ENCODE measurements around the gene BMPR2. TPM values are rescaled to one million over a fixed set of nuclear protein-coding genes. Genes with fewer than 3 reads are reported as not detected.

The BMPR2 gene
- polyA plus RNA-seq, 1 experiment, result 30.9 TPM

- ChIA-PET CTCF (no interaction called here), POLR2A (no interaction called here)
- TF ChIP-seq, protein P1, sequence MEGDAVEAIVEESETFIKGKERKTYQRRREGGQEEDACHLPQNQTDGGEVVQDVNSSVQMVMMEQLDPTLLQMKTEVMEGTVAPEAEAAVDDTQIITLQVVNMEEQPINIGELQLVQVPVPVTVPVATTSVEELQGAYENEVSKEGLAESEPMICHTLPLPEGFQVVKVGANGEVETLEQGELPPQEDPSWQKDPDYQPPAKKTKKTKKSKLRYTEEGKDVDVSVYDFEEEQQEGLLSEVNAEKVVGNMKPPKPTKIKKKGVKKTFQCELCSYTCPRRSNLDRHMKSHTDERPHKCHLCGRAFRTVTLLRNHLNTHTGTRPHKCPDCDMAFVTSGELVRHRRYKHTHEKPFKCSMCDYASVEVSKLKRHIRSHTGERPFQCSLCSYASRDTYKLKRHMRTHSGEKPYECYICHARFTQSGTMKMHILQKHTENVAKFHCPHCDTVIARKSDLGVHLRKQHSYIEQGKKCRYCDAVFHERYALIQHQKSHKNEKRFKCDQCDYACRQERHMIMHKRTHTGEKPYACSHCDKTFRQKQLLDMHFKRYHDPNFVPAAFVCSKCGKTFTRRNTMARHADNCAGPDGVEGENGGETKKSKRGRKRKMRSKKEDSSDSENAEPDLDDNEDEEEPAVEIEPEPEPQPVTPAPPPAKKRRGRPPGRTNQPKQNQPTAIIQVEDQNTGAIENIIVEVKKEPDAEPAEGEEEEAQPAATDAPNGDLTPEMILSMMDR (IDR thresholded peaks at IDR 0.05; ENCODE audit: insufficient read depth, low read depth, low read length), result no peak
- DNase-seq (ENCODE audit: low read depth), result no peak
- Histone ChIP-seq H3K27me3 (ENCODE audit: control insufficient read depth, insufficient read depth, low read length) (no peaks in the 10 kb centered on the region), H3K4me3 (ENCODE audit: low read depth, low read length) (no peak overlapping the region), H3K36me3 (ENCODE audit: control insufficient read depth, insufficient read depth, low read length) (no peaks in the 10 kb centered on the region)
Measured at GRCh38 chr2:202479610-202480009, 103.5 kb downstream of the BMPR2 start.

GRCh38 chr2:202486351-202486750 is 110.2 kb downstream of the BMPR2 start:
- DNase-seq (ENCODE audit: low read depth), result no peak

DNA sequence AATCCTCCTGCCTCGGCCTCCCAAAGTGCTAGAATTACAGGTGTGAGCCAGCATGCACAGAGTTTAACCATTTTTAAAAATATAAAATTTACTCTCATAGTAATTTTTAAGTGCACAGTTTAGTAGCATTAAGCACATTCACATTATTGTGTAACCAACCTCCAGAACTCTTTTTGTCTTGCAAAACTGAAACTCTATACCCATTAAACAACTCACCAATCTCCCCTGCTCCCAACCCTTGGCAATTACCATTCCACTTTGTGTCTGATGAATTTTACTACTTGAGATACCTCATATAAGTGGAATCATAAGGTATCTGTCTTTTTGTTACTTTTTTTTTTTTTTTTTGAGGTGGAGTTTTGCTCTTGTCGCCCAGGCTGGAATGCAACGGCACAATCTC is 112.5 kb downstream of the BMPR2 start:
- no peaks in the 10 kb centered on the region for H3K27me3 ChIP-seq (ENCODE audit: control insufficient read depth, insufficient read depth, low read length)
- TF ChIP-seq, protein P1 (IDR thresholded peaks at IDR 0.05; ENCODE audit: insufficient read depth, low read depth, low read length), result no peak
- no peak for DNase-seq (ENCODE audit: low read depth)
- peaks cover 1% of the 10 kb centered on the region; the same call in 1 of the 2 replicates for H3K36me3 ChIP-seq (ENCODE audit: control insufficient read depth, insufficient read depth, low read length)
- ChIA-PET CTCF (no interaction called here), POLR2A (no interaction called here)
- H3K4me3 ChIP-seq (ENCODE audit: low read depth, low read length), result no peak overlapping the region

More at GRCh38 chr2:202486351-202486750, 110.2 kb downstream of the BMPR2 start:
- Histone ChIP-seq H3K27me3 (ENCODE audit: control insufficient read depth, insufficient read depth, low read length) (no peaks in the 10 kb centered on the region), H3K4me3 (ENCODE audit: low read depth, low read length) (no peak overlapping the region), H3K36me3 (ENCODE audit: control insufficient read depth, insufficient read depth, low read length) (peaks cover 1% of the 10 kb centered on the region; the same call in 1 of the 2 replicates)
- POLR2A ChIA-PET, result no interaction called here
- CTCF ChIA-PET, result no interaction called here
- TF ChIP-seq, protein P1 (IDR thresholded peaks at IDR 0.05; ENCODE audit: insufficient read depth, low read depth, low read length), result no peak

DNA sequence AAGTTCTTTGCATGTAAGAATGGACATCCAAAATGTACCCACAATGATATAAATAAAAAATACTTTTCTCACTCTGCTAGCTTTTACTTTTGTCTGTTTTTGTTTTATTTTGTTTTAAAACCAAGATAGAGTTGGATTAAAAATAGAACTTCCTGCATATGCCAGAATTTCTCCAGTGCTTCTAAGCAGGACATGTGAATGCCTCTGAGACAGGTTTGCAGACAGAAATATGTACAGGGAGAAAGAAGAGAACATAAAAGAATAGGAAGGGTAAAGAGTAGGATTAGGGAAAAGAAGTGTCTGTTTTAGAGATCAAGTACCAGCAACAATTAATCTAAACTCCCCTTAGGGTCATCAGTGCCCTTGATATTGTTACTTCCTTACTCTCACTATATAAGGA is 114.4 kb downstream of the BMPR2 start:
- POLR2A ChIA-PET, result no interaction called here

DNA sequence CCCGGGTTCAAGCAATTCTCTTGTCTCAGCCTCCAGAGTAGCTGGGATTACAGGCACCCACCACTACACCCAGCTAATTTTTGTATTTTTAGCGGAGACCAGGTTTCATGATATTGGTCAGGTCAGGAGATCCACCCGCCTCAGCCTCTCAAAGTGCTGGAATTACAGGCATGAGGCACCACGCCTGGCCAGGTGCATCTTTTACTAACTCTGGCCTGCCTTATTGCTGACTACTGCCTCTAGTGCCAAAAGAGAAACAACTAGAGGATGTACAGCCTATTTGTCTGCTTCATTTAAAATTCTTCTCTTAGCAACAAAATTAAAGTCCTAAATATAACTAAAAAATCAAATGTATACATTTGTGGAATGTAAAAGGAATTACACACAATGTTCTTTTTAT is 115.4 kb downstream of the BMPR2 start:
- no peak overlapping the region for H3K4me3 ChIP-seq (ENCODE audit: low read depth, low read length)
- TF ChIP-seq, protein P1 (IDR thresholded peaks at IDR 0.05; ENCODE audit: insufficient read depth, low read depth, low read length), result no peak
- ChIA-PET CTCF (interaction anchor here (0.6 kb wide), 2 partner anchors 25 to 49 kb away, joined by 4 read pairs; no protein-coding TSS in a partner anchor), POLR2A (no interaction called here)
- DNase-seq (ENCODE audit: low read depth), result no peak
- no peaks in the 10 kb centered on the region for H3K27me3 ChIP-seq (ENCODE audit: control insufficient read depth, insufficient read depth, low read length)
- H3K36me3 ChIP-seq (ENCODE audit: control insufficient read depth, insufficient read depth, low read length), result 0 out of 2 replicates have a peak, but pooled peaks cover 1% of the 10 kb centered on the region

More for the DNA sequence above, 114.4 kb downstream of the BMPR2 start:
- H3K4me3 ChIP-seq (ENCODE audit: low read depth, low read length), result no peak overlapping the region
- TF ChIP-seq, protein P1 (IDR thresholded peaks at IDR 0.05; ENCODE audit: insufficient read depth, low read depth, low read length), result no peak
- CTCF ChIA-PET, result no interaction called here
- 0 out of 2 replicates have a peak, but pooled peaks cover 1% of the 10 kb centered on the region for H3K36me3 ChIP-seq (ENCODE audit: control insufficient read depth, insufficient read depth, low read length)
- no peaks in the 10 kb centered on the region for H3K27me3 ChIP-seq (ENCODE audit: control insufficient read depth, insufficient read depth, low read length)
- no peak for DNase-seq (ENCODE audit: low read depth)

Data from BJ (cell line).